ENCODE results near the gene CREB3L2. TPM values are rescaled to one million over a fixed set of nuclear protein-coding genes. Genes with fewer than 3 reads are reported as not detected.

The CREB3L2 gene
- total and polyA plus RNA-seq, 4 donors: 7.4 to 89.1 (median 44.0) TPM

DNA sequence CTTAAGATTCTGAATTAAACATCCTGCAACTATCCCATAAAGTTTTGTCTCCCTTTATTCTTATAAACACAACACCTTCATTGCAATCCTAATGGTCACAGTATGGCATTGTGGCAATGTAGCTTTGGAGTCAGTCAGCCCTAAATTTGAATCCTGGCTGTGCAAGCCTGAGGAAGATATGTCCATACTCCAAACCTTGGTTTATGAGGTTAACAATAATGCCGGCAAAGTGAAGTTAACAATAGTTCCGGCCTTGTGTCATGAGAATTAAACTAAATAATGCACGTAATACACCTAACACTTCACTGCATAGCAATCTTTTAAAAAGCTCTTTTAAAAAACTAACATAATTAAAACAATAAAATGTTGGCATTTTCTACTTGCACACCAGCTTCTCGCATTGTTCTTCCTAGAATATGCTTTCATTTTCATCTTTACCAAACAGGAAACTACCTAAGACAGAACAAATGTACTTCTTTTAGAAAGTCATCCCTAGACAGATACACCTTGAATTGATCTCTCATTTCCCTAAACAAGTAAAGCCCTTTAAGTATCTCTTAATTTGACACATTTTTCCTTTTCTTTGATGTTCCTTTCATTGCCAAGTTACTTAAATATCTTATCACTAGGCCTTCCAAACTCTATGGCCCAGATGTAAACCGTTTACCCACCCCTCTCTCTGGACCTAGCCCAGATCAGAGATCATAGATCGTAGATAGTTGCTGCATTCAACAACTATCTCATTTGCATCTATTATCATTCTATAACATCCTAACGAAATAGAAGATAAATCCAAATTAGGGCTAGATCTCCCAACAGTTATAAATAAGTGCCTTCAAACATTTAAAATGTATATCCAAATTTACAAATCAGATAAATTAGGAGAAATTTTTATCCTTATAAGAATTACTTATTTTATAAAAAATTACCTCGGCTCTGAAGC, 66.7 kb downstream of the CREB3L2 start:
- TF ChIP-seq, protein P1, sequence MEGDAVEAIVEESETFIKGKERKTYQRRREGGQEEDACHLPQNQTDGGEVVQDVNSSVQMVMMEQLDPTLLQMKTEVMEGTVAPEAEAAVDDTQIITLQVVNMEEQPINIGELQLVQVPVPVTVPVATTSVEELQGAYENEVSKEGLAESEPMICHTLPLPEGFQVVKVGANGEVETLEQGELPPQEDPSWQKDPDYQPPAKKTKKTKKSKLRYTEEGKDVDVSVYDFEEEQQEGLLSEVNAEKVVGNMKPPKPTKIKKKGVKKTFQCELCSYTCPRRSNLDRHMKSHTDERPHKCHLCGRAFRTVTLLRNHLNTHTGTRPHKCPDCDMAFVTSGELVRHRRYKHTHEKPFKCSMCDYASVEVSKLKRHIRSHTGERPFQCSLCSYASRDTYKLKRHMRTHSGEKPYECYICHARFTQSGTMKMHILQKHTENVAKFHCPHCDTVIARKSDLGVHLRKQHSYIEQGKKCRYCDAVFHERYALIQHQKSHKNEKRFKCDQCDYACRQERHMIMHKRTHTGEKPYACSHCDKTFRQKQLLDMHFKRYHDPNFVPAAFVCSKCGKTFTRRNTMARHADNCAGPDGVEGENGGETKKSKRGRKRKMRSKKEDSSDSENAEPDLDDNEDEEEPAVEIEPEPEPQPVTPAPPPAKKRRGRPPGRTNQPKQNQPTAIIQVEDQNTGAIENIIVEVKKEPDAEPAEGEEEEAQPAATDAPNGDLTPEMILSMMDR (IDR thresholded peaks at IDR 0.05; ENCODE audit: control extremely low read depth, extremely low read depth): no peak
- no peak for DNase-seq
- Histone ChIP-seq H3K27me3 (ENCODE audit: control insufficient read depth in 3 of 3, insufficient read depth in 3 of 3, low read length in 2 of 3) (no peaks in the 10 kb centered on the region), H3K27ac (ENCODE audit: low read depth in 1 of 2, low read length in 1 of 2) (no peak overlapping the region), H3K9me3 (ENCODE audit: control insufficient read depth in 4 of 4, insufficient read depth in 3 of 4, low read length in 3 of 4) (no peaks in the 10 kb centered on the region), H3K9ac (ENCODE audit: insufficient read depth in 1 of 2, low read length in 2 of 2) (no peak overlapping the region), H3K4me1 (ENCODE audit: control insufficient read depth in 5 of 5, insufficient read depth in 5 of 5, low read length in 5 of 5) (peaks cover 0 to 38% (median 17%) of the 10 kb centered on the region in 5 donors), H3K4me3 (no peak overlapping the region), H3K36me3 (ENCODE audit: control insufficient read depth in 4 of 4, insufficient read depth in 4 of 4, low read length in 4 of 4) (no peaks in the 10 kb centered on the region)
- 29 to 38% methylated on average over 8 of the region's 8 CpGs for WGBS, 2 donors
- no peak for ATAC-seq (ENCODE audit: insufficient read depth, low FRiP score)

DNA sequence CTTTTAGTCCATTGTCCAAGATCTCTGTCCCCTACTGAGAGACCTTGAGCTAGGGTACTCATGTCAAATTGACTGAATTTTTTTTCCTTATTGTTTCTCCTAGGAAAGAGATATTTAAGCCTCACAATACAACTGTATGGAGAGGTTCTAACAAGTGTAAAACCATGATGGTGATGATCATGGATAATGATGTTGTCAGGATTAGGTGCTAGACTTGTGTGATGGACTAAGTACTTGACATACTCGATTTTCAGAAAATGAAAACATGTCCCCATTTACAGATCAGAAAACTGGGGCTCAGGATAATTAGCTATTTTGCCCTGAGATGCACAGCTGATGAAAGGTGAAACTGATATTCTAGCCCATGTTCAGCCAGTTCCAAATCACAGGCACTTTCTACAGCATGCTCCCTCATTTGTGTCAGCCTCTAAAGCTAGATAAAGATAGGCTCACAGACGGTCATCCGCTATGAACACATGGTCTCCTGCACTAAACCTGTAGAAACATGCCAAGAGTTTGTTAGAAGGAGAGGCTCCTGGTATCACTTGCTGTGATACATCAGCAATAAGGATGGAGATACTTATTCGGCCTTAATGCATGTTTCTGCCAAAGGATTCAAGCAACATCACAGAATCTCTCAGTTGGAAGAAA, 67.6 kb downstream of the CREB3L2 start:
- WGBS, 2 donors: 78 to 89% methylated on average over 4 of the region's 4 CpGs

DNA sequence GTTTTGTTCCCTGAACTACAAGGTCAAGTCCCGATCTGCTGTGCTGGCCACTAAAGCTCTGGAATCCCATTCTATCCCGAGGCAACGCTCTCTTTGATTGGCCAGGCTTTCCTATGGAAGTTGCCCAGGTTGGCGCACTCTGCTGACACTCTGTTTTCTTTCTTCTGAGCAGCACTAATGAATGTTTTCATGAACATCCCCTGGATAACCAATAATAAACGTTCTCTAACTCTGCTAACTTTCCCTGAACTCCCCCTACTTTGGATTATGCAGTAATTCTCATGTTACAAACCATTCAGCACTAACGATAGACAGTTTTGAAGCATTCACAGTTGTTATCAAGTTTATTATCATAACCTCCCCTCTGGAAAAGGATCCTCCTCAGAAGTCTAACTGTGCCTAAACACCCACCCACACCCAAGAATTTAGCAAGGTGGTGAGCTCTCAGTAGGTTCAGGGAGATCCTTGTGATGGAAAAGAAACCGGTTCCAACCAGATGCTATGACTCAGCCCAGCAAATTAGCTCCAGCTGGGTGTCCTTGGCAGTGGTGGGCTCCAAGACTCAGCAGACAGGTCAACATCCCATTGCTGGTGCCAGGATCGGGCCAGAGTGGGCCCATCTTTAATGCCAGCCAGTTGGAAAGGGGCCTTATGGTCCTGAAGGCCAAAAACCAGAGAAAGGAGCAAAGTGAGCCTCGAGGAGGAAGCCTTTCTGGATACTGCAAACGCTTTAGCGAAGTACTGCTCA, 68.4 kb downstream of the CREB3L2 start:
- 56 to 63% methylated on average over 11 of the region's 11 CpGs for WGBS, 2 donors
- Histone ChIP-seq H3K9ac (ENCODE audit: insufficient read depth in 1 of 2, low read length in 2 of 2) (no peak overlapping the region), H3K27me3 (ENCODE audit: control insufficient read depth in 3 of 3, insufficient read depth in 3 of 3, low read length in 2 of 3) (no peaks in the 10 kb centered on the region), H3K36me3 (ENCODE audit: control insufficient read depth in 4 of 4, insufficient read depth in 4 of 4, low read length in 4 of 4) (no peaks in the 10 kb centered on the region), H3K4me1 (ENCODE audit: control insufficient read depth in 5 of 5, insufficient read depth in 5 of 5, low read length in 5 of 5) (peaks cover 0 to 34% (median 14%) of the 10 kb centered on the region in 5 donors), H3K27ac (ENCODE audit: low read depth in 1 of 2, low read length in 1 of 2) (peak overlapping the region; percentile 45 to 65), H3K4me3 (no peak overlapping the region), H3K9me3 (ENCODE audit: control insufficient read depth in 4 of 4, insufficient read depth in 3 of 4, low read length in 3 of 4) (no peaks in the 10 kb centered on the region)
- ATAC-seq (ENCODE audit: insufficient read depth, low FRiP score) (no peak), DNase-seq (peak in 1 of 3 donors; percentile 33)
- TF ChIP-seq, protein P1 (IDR thresholded peaks at IDR 0.05; ENCODE audit: control extremely low read depth, extremely low read depth): no peak

More for the DNA sequence above, 67.6 kb downstream of the CREB3L2 start:
- DNase-seq (no peak), ATAC-seq (ENCODE audit: insufficient read depth, low FRiP score) (no peak)
- Histone ChIP-seq H3K27ac (ENCODE audit: low read depth in 1 of 2, low read length in 1 of 2) (peak overlapping the region; percentile 13 to 71), H3K27me3 (ENCODE audit: control insufficient read depth in 3 of 3, insufficient read depth in 3 of 3, low read length in 2 of 3) (no peaks in the 10 kb centered on the region), H3K9me3 (ENCODE audit: control insufficient read depth in 4 of 4, insufficient read depth in 3 of 4, low read length in 3 of 4) (no peaks in the 10 kb centered on the region), H3K4me3 (no peak overlapping the region), H3K4me1 (ENCODE audit: control insufficient read depth in 5 of 5, insufficient read depth in 5 of 5, low read length in 5 of 5) (peaks cover 0 to 34% (median 14%) of the 10 kb centered on the region in 5 donors), H3K9ac (ENCODE audit: insufficient read depth in 1 of 2, low read length in 2 of 2) (no peak overlapping the region), H3K36me3 (ENCODE audit: control insufficient read depth in 4 of 4, insufficient read depth in 4 of 4, low read length in 4 of 4) (no peaks in the 10 kb centered on the region)
- TF ChIP-seq, protein P1 (IDR thresholded peaks at IDR 0.05; ENCODE audit: control extremely low read depth, extremely low read depth): no peak
